GM10266 (cell line): ENCODE results near the gene LIPA.

Source experiments
- DNase-seq: peaks from one replicate; pipeline ENCODE4 v3.0.0; 2012; ENCODE audit errors: extremely low spot score
- CTCF ChIP-seq: IDR thresholded peaks from 2 replicates; pipeline ENCODE4 v1.5.1; 2012; ENCODE audit warnings: mild to moderate bottlenecking, low read depth; ENCODE audit not compliant: control insufficient read depth, insufficient read depth; ENCODE audit errors: missing control alignments

LIPA gene

GRCh38 chr10:89279421-89279869 is 27.9 kb upstream of the LIPA start:
- no peak for TF ChIP-seq CTCF
- no peak for DNase-seq

- TF ChIP-seq CTCF = no peak
- DNase-seq = no peak
Measured at GRCh38 chr10:89278900-89279392, 27.4 kb upstream of the LIPA start.

GRCh38 chr10:89278034-89278535 is 26.5 kb upstream of the LIPA start:
- no peak for DNase-seq
- TF ChIP-seq CTCF = no peak

GRCh38 chr10:89275383-89275782 is 23.8 kb upstream of the LIPA start:
- no peak for TF ChIP-seq CTCF
- no peak for DNase-seq

GRCh38 chr10:89274928-89275327 is 23.4 kb upstream of the LIPA start:
- TF ChIP-seq CTCF = no peak
- DNase-seq = no peak

GRCh38 chr10:89273680-89274079 is 22.1 kb upstream of the LIPA start:
- DNase-seq = no peak
- TF ChIP-seq CTCF = no peak

GRCh38 chr10:89271532-89271931 is 20.0 kb upstream of the LIPA start:
- no peak for DNase-seq
- no peak for TF ChIP-seq CTCF
